Rectal smooth muscle tissue (tissue), 1 donor: ENCODE data around the gene ABLIM1.

ENCODE experiments used
- H3K27ac ChIP-seq: one replicate; pipeline ENCODE4 v1.7.0; 2013; ENCODE audit warnings: low read depth, low read length, inconsistent platforms
- H3K27me3 ChIP-seq: one replicate; pipeline ENCODE4 v1.7.0; 2013; ENCODE audit warnings: low read length; ENCODE audit not compliant: control insufficient read depth, insufficient read depth
- H3K36me3 ChIP-seq: one replicate; pipeline ENCODE4 v1.7.0; 2013; ENCODE audit warnings: low read length; ENCODE audit not compliant: control insufficient read depth, insufficient read depth
- H3K4me1 ChIP-seq: one replicate; pipeline ENCODE4 v1.7.0; 2013; ENCODE audit warnings: low read length; ENCODE audit not compliant: control insufficient read depth, insufficient read depth
- H3K4me3 ChIP-seq: one replicate; pipeline ENCODE4 v1.7.0; 2013; ENCODE audit warnings: low read length
- H3K9ac ChIP-seq: one replicate; pipeline ENCODE4 v1.7.0; 2013; ENCODE audit warnings: low read length

ABLIM1 gene

DNA sequence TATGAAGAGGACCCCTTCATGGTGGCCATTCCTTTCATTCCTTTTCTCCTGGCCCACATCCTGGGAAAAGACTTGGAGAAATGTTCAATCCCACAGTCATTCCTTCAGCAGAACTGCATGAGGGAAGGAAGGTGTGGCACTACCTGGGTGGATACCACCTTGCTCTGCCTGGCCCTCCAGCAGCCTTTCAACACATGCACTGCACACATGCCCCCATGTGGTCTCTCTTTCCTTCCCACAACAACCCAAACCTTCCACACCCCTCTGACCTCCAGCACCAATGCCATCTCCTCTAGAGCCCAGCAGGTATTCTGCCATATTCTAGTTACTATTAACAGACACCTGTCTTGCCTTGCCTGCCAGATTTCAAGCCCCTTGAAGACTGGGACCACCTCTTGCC lies 213.3 kb downstream of the ABLIM1 start:
- no peaks in the 10 kb centered on the region for H3K36me3 ChIP-seq
- H3K9ac ChIP-seq = no peak overlapping the region
- no peak overlapping the region for H3K4me3 ChIP-seq
- no peaks in the 10 kb centered on the region for H3K27me3 ChIP-seq
- H3K4me1 ChIP-seq = no peaks in the 10 kb centered on the region
- no peak overlapping the region for H3K27ac ChIP-seq

GRCh38 chr10:114442091-114442630 lies 215.9 kb downstream of the ABLIM1 start:
- Histone ChIP-seq H3K36me3 (peaks cover 7% of the 10 kb centered on the region), H3K9ac (no peak overlapping the region), H3K4me3 (no peak overlapping the region), H3K4me1 (no peaks in the 10 kb centered on the region), H3K27me3 (no peaks in the 10 kb centered on the region), H3K27ac (no peak overlapping the region)

GRCh38 chr10:114441107-114441506 lies 217.0 kb downstream of the ABLIM1 start:
- Histone ChIP-seq H3K4me3 (no peak overlapping the region), H3K27ac (no peak overlapping the region), H3K27me3 (no peaks in the 10 kb centered on the region), H3K4me1 (no peaks in the 10 kb centered on the region), H3K36me3 (peaks cover 11% of the 10 kb centered on the region), H3K9ac (no peak overlapping the region)

DNA sequence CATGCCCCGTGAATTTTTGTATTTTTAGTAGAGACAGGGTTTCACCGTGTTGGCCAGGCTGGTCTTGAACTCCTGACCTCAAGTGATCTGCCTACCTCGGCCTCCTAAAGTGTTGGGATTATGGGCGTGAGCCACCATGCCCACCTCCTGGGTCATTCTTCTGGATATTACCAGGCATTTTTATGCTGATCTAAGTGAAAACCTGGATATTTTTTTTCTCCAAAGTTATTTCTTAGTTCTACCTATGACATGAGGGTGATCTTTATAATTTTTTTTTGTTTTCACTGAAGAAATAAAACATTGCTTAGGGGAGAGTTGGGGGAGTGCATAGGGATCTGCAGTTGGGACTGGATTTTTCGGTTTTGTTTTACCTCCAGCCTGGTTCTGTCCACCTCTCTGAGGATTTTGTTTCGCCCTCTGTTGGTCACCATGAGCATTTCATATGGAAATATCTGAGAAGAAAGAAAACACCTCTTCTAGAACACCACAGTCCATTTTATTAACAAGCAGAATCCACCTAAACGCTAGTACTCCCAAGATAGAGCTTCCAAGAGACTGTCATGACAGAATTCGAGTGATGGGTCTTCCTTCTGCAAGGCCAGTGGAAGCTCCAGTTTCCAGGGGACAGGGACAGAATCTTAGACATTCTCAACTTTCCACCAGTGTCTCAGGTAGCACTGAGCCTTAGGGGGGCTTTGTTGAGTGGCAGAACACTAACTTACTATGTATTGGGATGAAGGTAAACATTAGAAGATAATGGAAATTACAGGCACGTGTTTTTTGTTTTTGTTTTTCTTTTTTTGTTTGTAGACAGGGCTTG lies 220.4 kb downstream of the ABLIM1 start:
- Histone ChIP-seq H3K9ac (no peak overlapping the region), H3K4me1 (no peaks in the 10 kb centered on the region), H3K4me3 (no peak overlapping the region), H3K36me3 (peaks cover 11% of the 10 kb centered on the region), H3K27ac (no peak overlapping the region), H3K27me3 (no peaks in the 10 kb centered on the region)

- no peaks in the 10 kb centered on the region for H3K4me1 ChIP-seq
- H3K36me3 ChIP-seq = peaks cover 11% of the 10 kb centered on the region
- no peak overlapping the region for H3K27ac ChIP-seq
- no peak overlapping the region for H3K9ac ChIP-seq
- H3K4me3 ChIP-seq = no peak overlapping the region
- H3K27me3 ChIP-seq = no peaks in the 10 kb centered on the region
Observed at GRCh38 chr10:114436941-114437340, 221.1 kb downstream of the ABLIM1 start.

- H3K4me3 ChIP-seq = no peak overlapping the region
- no peaks in the 10 kb centered on the region for H3K4me1 ChIP-seq
- H3K36me3 ChIP-seq = peaks cover 4% of the 10 kb centered on the region
- H3K27ac ChIP-seq = no peak overlapping the region
- H3K9ac ChIP-seq = no peak overlapping the region
- H3K27me3 ChIP-seq = no peaks in the 10 kb centered on the region
Observed at GRCh38 chr10:114432566-114433093, 225.4 kb downstream of the ABLIM1 start.

DNA sequence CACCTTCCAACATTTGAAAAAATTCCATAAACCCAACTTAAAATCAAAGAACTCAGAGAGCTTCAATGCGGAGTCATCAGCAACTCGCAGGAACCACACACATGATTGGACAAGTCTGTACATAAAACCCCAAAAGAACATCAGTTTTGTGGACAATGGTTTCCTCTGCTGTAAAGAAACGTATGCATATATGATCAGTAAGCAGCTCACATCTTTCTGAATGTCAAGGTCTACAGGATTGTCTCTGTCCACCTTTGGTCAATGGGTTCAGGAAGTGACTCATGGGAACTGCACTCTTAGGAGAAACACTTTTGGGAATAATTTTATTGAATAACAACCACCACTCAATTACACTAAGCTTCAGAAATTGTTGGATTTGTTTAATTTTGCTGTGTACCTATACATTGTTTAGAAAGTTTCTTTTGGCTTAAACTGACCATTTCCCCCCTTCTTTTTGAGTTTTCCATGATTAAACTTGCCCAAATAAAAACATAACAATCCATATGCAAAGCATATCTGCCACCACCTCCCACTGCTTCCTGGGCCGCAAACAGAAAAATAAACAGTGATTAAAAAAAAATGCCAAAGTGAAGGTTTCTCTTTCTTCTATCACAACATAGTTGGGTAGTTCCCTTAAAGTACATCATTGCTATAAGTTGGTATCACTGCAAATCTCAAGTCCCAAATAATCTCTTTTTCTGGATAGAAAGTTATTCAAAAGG lies 226.5 kb downstream of the ABLIM1 start:
- no peak overlapping the region for H3K9ac ChIP-seq
- no peaks in the 10 kb centered on the region for H3K4me1 ChIP-seq
- no peak overlapping the region for H3K4me3 ChIP-seq
- no peaks in the 10 kb centered on the region for H3K27me3 ChIP-seq
- no peak overlapping the region for H3K27ac ChIP-seq
- peaks cover 3% of the 10 kb centered on the region for H3K36me3 ChIP-seq

GRCh38 chr10:114430688-114431413 lies 227.2 kb downstream of the ABLIM1 start:
- Histone ChIP-seq H3K27ac (no peak overlapping the region), H3K4me1 (no peaks in the 10 kb centered on the region), H3K9ac (no peak overlapping the region), H3K27me3 (no peaks in the 10 kb centered on the region), H3K36me3 (no peaks in the 10 kb centered on the region), H3K4me3 (no peak overlapping the region)

DNA sequence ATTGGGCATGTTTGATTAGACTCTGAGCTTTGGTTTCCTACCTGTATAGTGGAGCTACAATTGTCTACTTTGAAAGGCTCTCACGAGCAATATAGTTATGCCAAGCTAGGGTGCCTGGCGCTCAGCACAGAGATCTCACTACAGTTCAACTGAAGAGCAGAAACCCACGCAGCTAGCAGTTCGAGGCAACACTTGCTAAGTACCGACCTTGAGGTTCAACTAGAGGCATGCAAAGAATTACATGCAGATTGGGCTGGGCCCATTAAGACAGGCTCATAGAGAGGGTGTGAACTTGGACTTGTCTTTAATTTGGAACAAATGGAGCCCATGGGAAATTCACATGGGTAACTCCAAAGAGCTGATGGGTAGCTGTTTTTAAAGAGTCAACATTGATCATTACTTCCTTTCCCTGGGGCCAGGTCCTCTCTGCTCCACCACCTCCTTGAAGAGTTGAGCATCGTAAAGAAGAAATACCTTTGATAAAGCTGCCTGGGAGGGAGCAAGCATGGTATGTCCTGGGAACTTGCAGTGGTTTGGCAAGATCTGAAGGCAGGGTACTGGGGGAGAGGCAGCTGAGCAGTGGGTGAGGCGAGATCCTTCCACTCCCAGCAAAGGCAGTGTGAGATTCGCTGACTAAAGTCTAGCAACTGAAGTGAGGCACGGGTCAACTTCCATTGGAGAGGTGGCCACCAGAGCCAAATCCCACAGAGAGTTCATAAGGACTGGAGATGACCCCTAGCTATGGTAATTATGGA lies 228.3 kb downstream of the ABLIM1 start:
- Histone ChIP-seq H3K27ac (no peak overlapping the region), H3K9ac (no peak overlapping the region), H3K4me3 (no peak overlapping the region), H3K27me3 (no peaks in the 10 kb centered on the region), H3K4me1 (no peaks in the 10 kb centered on the region), H3K36me3 (no peaks in the 10 kb centered on the region)

GRCh38 chr10:114427124-114427852 lies 230.8 kb downstream of the ABLIM1 start:
- H3K27me3 ChIP-seq = no peaks in the 10 kb centered on the region
- H3K4me1 ChIP-seq = no peaks in the 10 kb centered on the region
- no peak overlapping the region for H3K9ac ChIP-seq
- H3K27ac ChIP-seq = no peak overlapping the region
- no peak overlapping the region for H3K4me3 ChIP-seq
- no peaks in the 10 kb centered on the region for H3K36me3 ChIP-seq

DNA sequence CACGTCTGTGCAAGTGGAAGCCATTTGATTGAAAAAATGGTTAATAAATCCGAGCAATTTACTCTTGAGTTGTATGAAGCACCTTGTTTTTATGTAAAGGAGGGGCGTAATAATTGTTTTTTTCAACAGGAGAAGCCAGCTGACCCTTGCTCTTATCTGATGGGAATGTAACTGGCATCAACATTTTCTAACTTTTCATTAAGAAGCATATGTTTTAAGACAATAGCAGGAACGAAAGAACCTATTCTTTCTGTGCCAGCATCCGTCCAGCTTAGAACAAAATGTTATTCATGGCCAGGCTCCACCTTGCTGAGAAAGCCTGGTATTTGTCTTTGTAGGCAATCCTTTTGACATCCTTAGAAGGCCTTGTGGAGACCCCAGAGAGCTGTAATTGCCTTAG lies 231.6 kb downstream of the ABLIM1 start:
- Histone ChIP-seq H3K27me3 (no peaks in the 10 kb centered on the region), H3K9ac (no peak overlapping the region), H3K27ac (no peak overlapping the region), H3K36me3 (no peaks in the 10 kb centered on the region), H3K4me1 (no peaks in the 10 kb centered on the region), H3K4me3 (no peak overlapping the region)
